ENCODE measurements around the gene WNK1.

DNA sequence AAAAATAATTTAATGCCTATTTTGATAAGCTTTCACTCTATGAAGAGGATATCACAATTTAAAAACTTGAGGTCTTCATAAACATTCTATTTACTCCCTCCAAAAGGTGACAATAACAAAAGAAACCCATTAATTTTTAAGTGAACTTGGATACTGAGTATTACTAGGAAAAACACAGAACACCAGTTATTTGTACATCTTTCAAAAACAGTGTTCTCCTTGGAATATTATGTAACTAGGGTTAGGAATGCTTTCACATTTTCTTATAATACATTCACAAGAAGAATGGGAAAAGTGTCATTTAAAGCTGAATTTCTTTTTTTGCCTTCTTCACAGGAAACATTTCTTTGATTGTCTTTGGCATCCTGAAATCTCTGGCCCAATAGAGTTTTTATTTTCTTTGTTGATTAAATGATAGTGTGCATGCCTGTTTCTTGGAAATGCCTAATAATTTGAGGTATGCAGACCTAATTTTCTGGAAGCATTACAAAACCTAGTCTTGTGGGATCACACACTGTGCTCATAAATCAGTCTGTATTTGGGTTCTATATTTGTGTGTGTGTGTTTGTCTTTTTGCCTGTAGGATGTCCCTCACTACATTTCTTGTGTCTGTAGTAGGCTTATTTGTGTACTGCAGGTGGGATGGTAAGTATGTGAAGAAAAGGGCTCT, 76.5 kb downstream of the WNK1 start:
- no peak for TF ChIP-seq POLR2A (IDR thresholded peaks at IDR 0.05; ENCODE audit: control extremely low read depth in 1 of 2, low read depth in 2 of 2, low read length in 2 of 2)
- no peak for TF ChIP-seq TBP (IDR thresholded peaks at IDR 0.05; ENCODE audit: low read depth, low read length)

Data from H1 (cell line).